CD4-positive, alpha-beta T cell treated with Interleukin-4 for 4 hours (primary cell): Measurements from ENCODE around the gene SLC24A4.

Experiments
- DNase-seq: peaks from one replicate; pipeline ENCODE4 v3.0.0-alpha.2; 2020

SLC24A4 gene

GRCh38 chr14:92440345-92441003 lies 117.5 kb downstream of the SLC24A4 start:
- DNase-seq, result no peak

DNA sequence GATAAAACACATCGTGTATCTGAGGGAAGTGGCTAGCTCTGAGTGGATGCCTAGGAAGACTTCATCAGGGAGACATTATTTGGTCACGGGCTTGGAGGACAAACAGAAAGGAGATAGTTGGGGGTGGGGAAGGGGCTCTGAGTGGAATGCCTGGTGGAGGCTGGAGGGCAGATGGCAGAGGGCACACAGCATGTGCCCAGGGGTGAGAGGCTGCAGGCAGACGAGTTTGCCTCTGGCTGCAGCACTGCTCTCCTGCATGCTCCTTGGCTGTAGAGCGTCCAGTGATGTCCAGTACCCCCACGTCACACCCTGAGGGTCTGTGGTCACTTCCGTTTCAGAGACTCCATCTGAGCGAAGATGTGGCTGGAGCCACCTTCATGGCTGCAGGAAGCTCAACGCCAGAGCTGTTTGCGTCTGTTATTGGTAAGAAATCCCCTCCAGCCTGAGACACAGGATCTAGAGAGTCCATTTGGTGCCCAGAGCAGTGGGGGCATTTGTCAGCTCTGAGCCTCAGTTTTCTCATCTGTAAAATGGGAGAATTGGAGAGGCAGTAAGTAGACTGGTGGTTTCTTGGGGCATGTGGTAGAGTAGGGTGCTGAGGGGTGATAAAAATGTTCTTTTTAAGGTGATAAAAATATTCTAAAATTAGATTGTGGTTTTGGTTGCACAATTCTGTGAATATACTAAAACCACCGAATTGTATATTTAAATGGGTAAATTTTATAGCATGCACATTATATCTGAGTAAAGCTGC lies 119.0 kb downstream of the SLC24A4 start:
- no peak for DNase-seq

DNA sequence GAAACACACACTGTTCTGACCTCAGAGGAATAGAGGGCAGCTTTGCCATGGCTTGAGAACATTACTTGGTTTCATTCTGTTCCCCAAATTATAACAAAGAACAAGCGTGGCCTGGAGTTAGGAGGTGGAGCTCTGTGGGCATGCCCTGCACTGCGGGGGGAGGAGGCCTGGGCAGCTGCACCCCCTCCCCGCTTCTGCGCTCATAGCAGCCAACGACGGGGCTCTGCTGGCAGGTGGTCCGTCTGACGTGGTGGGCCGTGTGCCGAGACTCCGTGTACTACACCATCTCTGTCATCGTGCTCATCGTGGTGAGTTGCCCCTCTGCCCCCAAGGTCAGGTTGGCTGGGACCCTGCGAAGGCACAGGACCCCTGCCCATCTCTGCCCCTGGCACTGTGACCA lies 120.2 kb downstream of the SLC24A4 start:
- no peak for DNase-seq

GRCh38 chr14:92443741-92444140 lies 120.8 kb downstream of the SLC24A4 start:
- no peak for DNase-seq

DNA sequence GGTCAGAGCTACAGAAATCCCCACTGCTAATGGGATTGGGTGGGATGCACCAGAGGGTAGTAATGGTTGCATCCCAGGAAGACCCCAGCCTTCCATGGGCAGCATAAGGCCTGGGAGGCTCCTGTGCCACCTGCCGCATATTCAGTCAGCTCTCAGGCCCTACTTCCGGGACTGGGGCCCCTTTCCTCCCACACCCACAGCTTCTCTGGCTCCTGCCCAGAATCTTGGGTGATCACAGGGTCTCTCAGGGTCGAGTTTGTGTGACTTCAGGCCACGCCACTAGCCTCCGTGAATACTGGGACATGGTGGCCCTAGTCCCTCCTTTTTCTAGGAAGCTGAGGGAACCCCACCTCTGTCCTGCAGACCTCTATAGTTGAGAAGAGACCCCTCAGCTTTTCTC lies 123.8 kb downstream of the SLC24A4 start:
- DNase-seq, result no peak

GRCh38 chr14:92447416-92448197 lies 124.6 kb downstream of the SLC24A4 start:
- DNase-seq, result no peak

- no peak for DNase-seq
Measured at GRCh38 chr14:92448786-92449185, 125.8 kb downstream of the SLC24A4 start.

GRCh38 chr14:92449404-92450181 lies 126.6 kb downstream of the SLC24A4 start:
- DNase-seq, result no peak

DNA sequence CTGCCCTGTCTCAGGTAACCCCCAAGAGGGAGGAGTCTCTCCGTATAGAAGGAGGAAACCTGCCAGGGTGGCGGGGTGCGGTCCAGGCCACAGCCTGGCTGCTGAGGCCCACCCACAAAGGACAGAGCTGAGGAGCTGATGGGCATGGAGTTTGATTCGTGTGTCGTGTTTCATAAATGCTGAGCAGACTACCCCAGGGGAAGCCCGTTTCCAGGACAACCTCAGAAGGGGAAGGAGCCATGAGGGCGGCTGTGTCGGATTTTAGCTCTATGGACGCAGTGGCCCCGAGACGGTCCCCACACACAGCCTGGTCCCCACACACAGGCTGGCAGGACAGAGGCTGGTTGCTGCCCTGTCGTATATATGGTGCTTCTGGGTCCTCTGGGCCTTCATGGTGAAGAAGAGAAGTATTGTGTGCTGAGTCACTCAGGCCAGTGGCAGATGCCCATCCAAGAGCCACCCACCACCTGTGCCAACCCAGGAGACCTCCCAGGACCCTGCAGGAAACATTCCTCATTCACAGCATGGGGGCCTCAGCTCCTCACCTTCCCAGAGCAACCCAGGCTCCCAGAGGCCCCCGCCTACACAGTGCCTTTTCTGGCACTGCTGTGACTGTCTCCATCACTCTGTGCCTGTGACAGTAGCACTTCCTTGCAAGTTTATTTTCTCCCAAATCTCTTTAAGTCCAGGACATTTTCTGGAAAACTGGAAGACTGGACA lies 127.5 kb downstream of the SLC24A4 start:
- DNase-seq, result no peak

DNA sequence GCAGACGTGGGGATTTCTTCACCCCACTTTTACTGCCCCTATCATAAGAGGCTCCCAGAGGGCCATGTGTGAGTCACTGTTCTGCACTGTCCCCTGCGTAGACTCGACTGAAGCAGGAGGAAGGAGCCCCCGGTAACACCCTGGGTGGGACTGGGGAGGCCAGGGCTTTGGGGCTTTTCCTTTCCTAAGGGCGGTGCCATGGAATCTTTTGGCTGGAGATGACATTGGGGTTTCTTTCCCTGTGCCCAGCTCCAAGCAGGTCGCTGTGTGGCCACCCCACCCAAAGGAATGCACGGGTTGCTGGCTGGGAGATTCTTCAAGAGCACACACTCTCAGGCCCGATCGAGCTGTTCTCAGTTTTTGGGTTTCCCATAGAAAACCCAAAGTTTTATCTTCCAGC lies 128.3 kb downstream of the SLC24A4 start:
- DNase-seq, result no peak

DNA sequence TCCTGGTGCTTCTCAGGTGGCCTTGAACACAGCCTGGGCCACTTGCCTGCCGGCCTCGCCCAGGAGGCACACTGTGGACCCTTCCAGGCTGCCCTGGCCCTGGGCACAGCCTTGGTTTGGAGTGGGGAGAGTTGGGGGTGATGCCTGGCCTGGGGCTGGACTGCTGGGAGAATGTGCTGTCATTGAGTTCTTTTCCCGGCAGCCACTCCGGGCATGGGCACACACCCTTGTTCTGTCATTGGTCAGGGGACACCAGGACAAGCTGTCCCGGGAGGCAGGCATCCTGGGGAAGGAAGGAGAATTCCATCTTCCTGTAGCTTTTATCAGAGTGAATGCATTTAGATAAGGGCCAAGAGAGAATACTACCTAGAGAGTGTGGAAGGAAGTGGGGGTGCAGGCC lies 128.8 kb downstream of the SLC24A4 start:
- no peak for DNase-seq

DNA sequence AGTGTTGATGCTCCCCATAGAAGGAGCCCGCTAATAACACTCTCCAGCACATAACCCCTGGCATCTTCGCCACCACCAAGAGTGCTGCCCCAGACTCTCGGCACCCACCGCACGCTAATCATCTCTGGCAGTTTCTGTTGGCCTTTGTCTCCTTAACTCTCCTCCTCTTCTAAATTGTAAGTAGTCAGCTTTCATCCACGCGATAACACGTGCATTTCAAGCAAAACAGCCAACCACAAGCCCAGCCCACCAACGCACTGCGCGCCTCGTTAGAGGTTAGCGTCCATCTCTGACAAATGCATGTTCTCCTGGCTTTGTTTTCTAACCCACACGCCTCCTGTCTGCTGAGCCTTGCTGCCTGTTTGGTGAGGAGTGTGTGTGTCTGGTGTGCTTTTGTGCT lies 129.5 kb downstream of the SLC24A4 start:
- DNase-seq, result no peak

DNA sequence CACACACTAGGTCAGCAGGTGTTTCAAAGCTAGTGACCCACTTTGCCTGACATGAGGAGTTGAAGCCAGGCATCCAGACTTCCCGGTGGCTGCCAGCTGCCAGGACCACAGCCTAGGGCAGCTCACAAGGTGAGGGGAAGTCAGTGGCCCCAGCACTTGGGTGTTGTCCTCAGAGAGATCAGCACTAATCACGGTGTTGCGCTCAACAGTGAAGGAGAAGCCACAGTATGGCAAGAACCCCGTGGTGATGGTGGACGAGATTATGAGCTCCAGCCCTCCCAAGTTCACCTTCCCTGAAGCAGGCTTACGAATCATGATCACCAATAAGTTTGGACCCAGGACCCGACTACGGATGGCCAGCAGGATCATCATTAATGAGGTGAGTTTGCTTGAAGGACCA lies 130.7 kb downstream of the SLC24A4 start:
- no peak for DNase-seq

GRCh38 chr14:92455231-92455630 lies 132.3 kb downstream of the SLC24A4 start:
- no peak for DNase-seq

- no peak for DNase-seq
Measured at GRCh38 chr14:92456215-92457015, 133.4 kb downstream of the SLC24A4 start.

- no peak for DNase-seq
Measured at GRCh38 chr14:92457016-92457565, 134.1 kb downstream of the SLC24A4 start.

GRCh38 chr14:92458136-92459029 lies 135.4 kb downstream of the SLC24A4 start:
- no peak for DNase-seq

DNA sequence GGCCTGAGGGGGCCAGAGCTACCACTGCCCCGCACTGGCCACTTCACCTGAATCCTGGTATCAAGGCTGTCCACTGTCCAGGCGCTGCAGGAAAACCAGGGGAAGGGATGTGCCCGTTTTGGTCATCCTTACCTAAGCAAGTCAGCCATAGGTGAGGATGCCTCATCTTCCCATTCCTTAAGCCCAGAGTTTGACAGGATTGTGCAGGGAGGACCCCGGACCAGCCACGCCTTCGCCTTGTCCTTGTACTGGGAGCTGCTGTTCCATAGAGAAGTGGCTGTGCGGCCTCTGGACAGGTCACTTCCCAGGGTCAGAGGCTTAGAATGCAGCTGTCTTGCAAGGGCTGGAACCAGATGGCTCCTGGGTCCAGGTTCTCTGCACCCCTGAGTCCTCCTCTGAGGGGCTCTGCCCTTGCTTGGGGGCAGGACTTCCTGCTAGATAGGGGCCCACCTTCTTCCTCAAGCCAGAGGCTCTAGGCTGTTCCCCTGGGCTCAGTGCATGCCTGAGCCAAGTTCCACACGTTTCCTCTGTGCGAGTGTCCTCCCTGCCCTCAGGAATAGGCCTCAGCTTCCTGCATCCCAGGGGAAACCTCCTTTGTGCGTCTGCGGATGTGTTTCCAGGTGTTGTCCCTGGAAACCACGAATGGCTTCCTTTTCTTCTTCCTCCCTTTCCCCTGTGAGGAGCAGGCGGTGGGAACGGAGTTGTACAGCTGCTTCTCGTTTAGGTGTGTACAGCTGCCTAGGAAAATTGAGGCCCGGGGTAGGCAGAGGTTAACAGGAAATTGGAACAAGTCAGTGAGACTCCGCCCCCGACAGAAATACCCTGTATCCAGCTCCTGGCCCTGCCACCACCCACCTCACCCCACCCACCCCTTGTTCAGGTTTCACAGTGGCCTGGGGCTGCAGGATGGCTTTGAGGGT lies 136.3 kb downstream of the SLC24A4 start:
- DNase-seq, result no peak

DNA sequence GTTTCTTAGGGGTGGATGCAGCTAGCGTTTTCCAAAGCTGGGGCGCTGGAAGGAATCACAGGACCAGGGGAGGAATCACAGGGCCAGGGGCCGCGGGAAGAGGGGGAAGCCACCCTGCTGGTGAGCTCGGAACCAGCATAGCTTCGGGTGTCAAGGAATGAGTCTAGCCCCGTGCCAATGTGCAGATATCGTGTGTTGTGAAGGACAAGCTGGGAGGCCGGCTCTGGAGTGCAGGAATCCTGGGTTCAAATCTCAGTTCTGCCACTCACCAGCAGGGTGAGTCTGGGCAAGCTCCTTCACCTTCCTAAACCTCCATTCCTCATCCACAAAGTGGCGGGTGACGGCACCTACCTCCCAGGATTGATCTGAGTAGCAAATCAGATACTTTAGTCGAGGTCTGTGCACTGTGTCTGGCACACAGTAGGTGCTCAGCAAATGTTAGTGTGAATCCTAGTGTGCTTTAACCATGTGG lies 137.0 kb downstream of the SLC24A4 start:
- DNase-seq, result no peak
